Breast epithelium (tissue), 3 donors: ENCODE measurements around the gene NDUFS8.

Source experiments
- POLR2A ChIP-seq: fragments of 450-650 bp; IDR thresholded peaks from one replicate; pipeline ENCODE4 v1.6.1; 2016; ENCODE audit warnings: antibody characterized with exemption, mild to moderate bottlenecking, moderate library complexity
- POLR2AphosphoS5 ChIP-seq, 3 donors: sonication (generic); formaldehyde crosslinking; IDR thresholded peaks; one replicate each; pipeline ENCODE4 v1.6.1; 2017; ENCODE audit warnings: antibody characterized with exemption in 3 of 3
- TF ChIP-seq, protein P1 (sequence below), 3 donors: fragments of 450-650 bp; IDR thresholded peaks; one replicate each; pipeline ENCODE4 v1.5.1; 2016 to 2017; ENCODE audit warnings: antibody characterized with exemption in 3 of 3, mild to moderate bottlenecking in 3 of 3, moderate library complexity in 3 of 3

GRCh38 chr11:68047437-68048290 is 17.2 kb downstream of the NDUFS8 start:
- TF ChIP-seq, protein P1, sequence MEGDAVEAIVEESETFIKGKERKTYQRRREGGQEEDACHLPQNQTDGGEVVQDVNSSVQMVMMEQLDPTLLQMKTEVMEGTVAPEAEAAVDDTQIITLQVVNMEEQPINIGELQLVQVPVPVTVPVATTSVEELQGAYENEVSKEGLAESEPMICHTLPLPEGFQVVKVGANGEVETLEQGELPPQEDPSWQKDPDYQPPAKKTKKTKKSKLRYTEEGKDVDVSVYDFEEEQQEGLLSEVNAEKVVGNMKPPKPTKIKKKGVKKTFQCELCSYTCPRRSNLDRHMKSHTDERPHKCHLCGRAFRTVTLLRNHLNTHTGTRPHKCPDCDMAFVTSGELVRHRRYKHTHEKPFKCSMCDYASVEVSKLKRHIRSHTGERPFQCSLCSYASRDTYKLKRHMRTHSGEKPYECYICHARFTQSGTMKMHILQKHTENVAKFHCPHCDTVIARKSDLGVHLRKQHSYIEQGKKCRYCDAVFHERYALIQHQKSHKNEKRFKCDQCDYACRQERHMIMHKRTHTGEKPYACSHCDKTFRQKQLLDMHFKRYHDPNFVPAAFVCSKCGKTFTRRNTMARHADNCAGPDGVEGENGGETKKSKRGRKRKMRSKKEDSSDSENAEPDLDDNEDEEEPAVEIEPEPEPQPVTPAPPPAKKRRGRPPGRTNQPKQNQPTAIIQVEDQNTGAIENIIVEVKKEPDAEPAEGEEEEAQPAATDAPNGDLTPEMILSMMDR (IDR thresholded peaks at IDR 0.05) = no peak
- TF ChIP-seq POLR2A = no peak
- TF ChIP-seq POLR2AphosphoS5 (IDR thresholded peaks at IDR 0.05) = no peak
